GM12872 (cell line): ENCODE data around the gene ZNF385B.

Experiments used
- TF ChIP-seq, protein P1 (sequence below): IDR thresholded peaks from 3 replicates; pipeline ENCODE4 v1.5.1; 2011; ENCODE audit warnings: low read depth, mild to moderate bottlenecking, low read length, moderate library complexity; ENCODE audit not compliant: insufficient read depth

The ZNF385B gene

DNA sequence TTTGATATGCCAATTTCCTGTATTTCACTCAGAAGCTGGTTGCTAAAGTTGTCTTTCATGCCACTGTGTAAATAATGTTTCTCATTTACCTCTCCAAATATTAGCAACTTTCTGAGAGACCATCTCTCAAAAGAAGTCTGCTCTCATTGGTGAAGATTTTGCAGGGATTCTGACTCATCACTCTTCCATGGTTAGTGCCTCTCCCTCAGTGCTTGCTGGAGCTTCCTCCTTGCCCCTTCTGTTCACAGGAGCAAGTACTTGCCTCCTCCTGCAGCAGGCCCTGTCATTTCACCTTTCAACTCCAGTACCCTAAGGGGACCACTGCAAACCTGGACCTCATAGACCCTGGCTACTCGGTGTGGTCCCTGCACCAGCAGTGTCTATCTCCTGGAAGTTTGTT lies 168.8 kb downstream of the ZNF385B start:
- TF ChIP-seq, protein P1, sequence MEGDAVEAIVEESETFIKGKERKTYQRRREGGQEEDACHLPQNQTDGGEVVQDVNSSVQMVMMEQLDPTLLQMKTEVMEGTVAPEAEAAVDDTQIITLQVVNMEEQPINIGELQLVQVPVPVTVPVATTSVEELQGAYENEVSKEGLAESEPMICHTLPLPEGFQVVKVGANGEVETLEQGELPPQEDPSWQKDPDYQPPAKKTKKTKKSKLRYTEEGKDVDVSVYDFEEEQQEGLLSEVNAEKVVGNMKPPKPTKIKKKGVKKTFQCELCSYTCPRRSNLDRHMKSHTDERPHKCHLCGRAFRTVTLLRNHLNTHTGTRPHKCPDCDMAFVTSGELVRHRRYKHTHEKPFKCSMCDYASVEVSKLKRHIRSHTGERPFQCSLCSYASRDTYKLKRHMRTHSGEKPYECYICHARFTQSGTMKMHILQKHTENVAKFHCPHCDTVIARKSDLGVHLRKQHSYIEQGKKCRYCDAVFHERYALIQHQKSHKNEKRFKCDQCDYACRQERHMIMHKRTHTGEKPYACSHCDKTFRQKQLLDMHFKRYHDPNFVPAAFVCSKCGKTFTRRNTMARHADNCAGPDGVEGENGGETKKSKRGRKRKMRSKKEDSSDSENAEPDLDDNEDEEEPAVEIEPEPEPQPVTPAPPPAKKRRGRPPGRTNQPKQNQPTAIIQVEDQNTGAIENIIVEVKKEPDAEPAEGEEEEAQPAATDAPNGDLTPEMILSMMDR: no peak

DNA sequence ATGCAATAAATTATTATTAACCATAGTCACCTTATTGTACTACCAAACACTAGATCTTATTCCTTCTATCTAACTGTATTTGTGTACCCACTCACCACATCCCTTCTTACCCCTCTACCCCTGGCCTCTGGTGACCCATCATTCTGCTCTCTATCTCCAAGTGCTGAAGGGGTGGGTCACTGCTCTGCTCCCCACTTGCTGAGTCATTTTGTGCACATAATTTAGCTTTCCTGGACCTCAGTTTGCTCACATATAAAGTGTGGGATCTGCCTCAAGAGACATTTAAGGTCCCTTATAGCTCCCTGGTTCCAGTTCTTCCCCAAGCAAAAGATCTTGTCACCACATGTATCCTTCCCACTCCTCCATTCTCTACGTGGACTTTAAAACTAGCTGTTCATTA lies 169.4 kb downstream of the ZNF385B start:
- TF ChIP-seq, protein P1: no peak

DNA sequence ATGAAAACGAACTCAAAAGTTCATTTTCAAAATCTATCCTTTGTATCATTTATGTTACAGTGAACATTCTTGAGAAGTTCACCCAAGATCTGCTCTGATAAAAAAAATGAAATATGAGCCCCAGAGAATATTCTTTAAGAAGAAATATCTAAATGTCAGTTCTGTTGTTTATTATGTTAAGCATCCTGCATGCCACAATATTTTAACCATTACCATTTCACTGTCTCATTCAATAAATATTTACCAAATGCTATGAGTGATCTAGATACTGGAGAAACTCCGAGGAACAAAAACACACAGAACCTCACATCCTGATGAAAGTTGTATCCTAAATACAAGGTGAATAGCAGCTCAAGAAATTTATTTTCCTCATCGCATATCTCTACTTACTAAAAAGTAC lies 170.2 kb downstream of the ZNF385B start:
- TF ChIP-seq, protein P1: no peak

DNA sequence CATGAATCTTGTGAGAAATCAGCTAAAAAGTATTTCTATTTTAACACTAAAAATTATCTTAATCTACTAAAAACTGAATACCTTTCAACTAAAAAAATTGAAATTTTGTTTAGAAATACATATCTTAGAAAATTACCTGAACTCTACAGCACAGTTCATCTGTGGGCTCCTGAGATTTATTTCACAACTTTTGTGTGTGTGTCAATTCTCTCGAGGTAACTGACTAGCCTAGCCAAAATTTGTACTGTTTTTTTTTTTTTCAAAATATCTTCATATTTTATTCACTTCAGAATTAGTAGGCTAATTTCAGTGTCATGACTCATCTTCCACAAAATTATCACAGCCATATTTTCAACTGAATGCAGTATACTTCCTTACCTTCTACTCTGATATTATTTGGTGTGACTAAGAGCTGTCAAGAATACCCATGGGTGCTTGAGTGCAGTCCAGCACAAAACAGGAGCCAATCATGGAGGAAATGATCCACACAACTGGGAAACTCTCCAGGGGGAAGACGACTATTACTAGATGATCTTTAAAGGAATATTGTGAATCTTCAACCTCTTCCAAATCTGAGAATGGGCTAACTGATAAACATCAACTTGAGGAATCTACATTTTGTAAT lies 174.6 kb downstream of the ZNF385B start:
- TF ChIP-seq, protein P1: no peak

DNA sequence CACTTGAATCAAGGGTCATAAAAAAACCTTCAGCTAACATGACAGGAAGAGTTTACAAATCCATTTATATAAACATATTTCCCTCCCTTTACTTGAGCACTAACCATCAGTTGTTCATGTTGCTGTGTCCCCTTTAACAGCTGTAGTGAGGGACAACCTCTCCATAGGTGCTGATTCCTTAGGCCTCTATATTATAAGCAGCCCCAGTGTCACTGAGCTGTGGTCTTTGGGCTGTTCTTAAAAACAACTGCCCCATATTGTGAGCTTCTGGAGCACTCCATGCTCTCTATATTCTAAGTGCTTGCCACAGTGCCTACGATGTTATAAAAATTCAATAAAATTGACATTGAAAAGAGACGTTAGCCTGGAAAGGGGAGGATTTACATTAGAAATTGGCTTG lies 175.3 kb downstream of the ZNF385B start:
- TF ChIP-seq, protein P1: no peak

DNA sequence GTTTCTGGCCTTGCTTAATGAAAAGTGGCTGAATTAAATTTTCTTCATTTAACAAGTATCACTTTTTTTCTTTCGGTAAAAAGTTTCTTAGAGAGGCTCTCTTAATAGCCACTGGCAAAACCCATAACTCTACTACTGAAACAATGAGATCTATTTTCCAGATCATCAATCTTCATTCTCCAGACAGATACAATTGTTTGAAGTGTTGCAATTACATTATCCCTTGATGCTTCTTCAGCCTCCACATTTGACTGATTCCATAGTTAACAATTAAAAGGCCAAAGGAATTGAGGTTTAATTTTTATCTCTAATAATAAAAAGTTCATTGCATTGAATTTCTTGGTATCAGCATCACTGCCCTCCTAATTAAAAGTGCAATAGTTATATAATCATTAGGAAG lies 176.3 kb downstream of the ZNF385B start:
- TF ChIP-seq, protein P1: no peak

DNA sequence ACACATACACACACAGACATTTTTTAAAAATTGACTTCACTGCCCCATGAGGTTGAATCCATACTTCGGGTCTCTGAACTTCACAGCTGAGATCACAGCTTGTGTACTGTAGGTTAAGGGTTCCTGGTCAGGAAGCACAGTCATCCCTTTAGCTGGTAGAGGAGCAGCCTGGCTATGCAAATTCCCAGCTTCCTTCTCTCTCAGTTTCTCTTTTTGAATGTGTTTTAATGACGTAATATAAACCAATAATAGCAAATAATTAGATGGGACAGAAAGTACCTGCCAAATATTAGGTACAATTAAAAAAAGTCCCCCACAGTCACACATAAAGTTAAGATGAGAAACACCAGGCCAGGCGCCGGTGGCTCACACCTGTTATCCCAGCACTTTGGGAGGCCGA lies 178.7 kb downstream of the ZNF385B start:
- TF ChIP-seq, protein P1: no peak
